ENCODE data around the gene ELFN1. TPM values are rescaled to one million over a fixed set of nuclear protein-coding genes. Genes with fewer than 3 reads are reported as not detected.

The ELFN1 gene
- under 0.01 TPM in 1 of 2 replicates, not detected in the other for total RNA-seq

GRCh38 chr7:1669954-1670893 lies at the start of gene ELFN1:
Gene ELFN1 (plus strand): TSS chr7:1670277. CDS start chr7:1744597, 74,320 bp downstream.

Other genes with a start within 250 kb of the ELFN1 start
- gene MICALL2, start 210.8 kb upstream of the ELFN1 start, total RNA-seq: 14.0 and 31.9 TPM in 2 replicates
- 49.7 and 63.2 TPM in 2 replicates for gene INTS1, start 165.9 kb upstream of the ELFN1 start, total RNA-seq
- gene MAFK, start 139.6 kb upstream of the ELFN1 start, total RNA-seq: 7.3 and 18.6 TPM in 2 replicates
- 0.13 TPM in 1 of 2 replicates, not detected in the other for gene TMEM184A, start 114.1 kb upstream of the ELFN1 start, total RNA-seq
- gene PSMG3, start 100.2 kb upstream of the ELFN1 start, total RNA-seq: 38.8 and 46.8 TPM in 2 replicates

Measured in epithelial cell of alveolus of lung (primary cell).